ENCODE results near the gene DCLK1. TPM values are rescaled to one million over a fixed set of nuclear protein-coding genes. Genes with fewer than 3 reads are reported as not detected.

DCLK1 gene
- total and polyA plus RNA-seq, 9 donors: 42.0 to 109 (median 87.9) TPM

GRCh38 chr13:35770756-35771297 lies 360.4 kb downstream of the DCLK1 start:
- Histone ChIP-seq H3K4me1 (ENCODE audit: control insufficient read depth, insufficient read depth, low read length) (peaks cover 27% of the 10 kb centered on the region), H3K27me3 (ENCODE audit: control insufficient read depth, insufficient read depth, low read length) (no peaks in the 10 kb centered on the region), H3K9me3 (replicated peaks; ENCODE audit: control insufficient read depth, low read depth, low read length) (no peaks in the 10 kb centered on the region), H3K36me3 (ENCODE audit: control insufficient read depth, insufficient read depth, low read length) (peaks cover 6% of the 10 kb centered on the region), H3K27ac (ENCODE audit: low read length) (peak overlapping the region; percentile 54), H3K4me3 (ENCODE audit: low read length) (no peak overlapping the region)
- DNase-seq: peak; percentile 85
- no CpG with 5 or more reads among the region's 3 CpGs for WGBS (ENCODE audit: insufficient coverage)

DNA sequence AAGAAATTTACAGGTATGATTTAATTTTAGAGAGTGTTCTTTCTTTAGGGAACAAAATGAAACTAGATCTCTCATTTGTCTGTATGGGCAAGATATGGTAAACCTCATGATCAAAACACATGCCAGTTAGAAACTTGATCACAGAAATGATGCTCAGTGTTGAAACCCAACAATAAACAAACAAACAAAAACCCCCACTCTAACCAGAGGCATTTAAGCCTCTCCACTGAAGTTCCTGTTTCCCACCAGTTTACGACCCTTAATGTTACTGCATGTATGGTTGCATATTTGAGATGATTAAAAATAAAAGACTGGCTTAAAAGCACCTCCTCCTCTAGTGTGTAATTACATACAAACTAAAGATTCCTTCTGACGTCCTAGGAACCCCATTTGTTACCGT lies 361.4 kb downstream of the DCLK1 start:
- no peak overlapping the region for H3K4me3 ChIP-seq (ENCODE audit: low read length)
- peaks cover 6% of the 10 kb centered on the region for H3K36me3 ChIP-seq (ENCODE audit: control insufficient read depth, insufficient read depth, low read length)
- no peaks in the 10 kb centered on the region for H3K27me3 ChIP-seq (ENCODE audit: control insufficient read depth, insufficient read depth, low read length)
- H3K27ac ChIP-seq (ENCODE audit: low read length): peak overlapping the region; percentile 31
- no CpG with 5 or more reads among the region's 3 CpGs for WGBS (ENCODE audit: insufficient coverage)
- no peaks in the 10 kb centered on the region for H3K9me3 ChIP-seq (replicated peaks; ENCODE audit: control insufficient read depth, low read depth, low read length)
- no peak for DNase-seq
- peaks cover 35% of the 10 kb centered on the region for H3K4me1 ChIP-seq (ENCODE audit: control insufficient read depth, insufficient read depth, low read length)

DNA sequence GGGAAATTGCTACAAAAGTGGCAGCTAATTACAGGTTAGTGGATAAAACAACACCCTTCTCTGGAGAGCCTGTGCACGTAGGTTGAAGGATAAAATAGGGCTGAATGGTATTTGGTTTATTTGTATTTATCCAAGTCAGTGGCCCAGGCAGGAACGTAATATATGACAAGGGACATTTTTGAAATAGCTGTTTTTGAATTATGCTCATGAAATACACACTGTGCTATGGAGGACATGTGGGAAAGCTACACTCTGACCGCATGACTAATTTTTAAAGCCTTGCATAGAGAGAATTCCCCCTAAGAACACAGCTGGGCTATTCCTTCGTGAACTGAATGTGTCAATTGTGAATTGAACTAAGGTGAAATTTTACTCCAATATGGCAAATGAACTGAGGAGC lies 362.6 kb downstream of the DCLK1 start:
- H3K27me3 ChIP-seq (ENCODE audit: control insufficient read depth, insufficient read depth, low read length): no peaks in the 10 kb centered on the region
- peaks cover 5% of the 10 kb centered on the region for H3K36me3 ChIP-seq (ENCODE audit: control insufficient read depth, insufficient read depth, low read length)
- WGBS (ENCODE audit: insufficient coverage): 0% methylated on average over 2 of the region's 4 CpGs
- peak overlapping the region; percentile 73 for H3K27ac ChIP-seq (ENCODE audit: low read length)
- H3K4me1 ChIP-seq (ENCODE audit: control insufficient read depth, insufficient read depth, low read length): peaks cover 46% of the 10 kb centered on the region
- no peaks in the 10 kb centered on the region for H3K9me3 ChIP-seq (replicated peaks; ENCODE audit: control insufficient read depth, low read depth, low read length)
- peak; percentile 84 for DNase-seq
- no peak overlapping the region for H3K4me3 ChIP-seq (ENCODE audit: low read length)

- peaks cover 46% of the 10 kb centered on the region for H3K4me1 ChIP-seq (ENCODE audit: control insufficient read depth, insufficient read depth, low read length)
- WGBS (ENCODE audit: insufficient coverage): 25% methylated on average over 2 of the region's 4 CpGs
- H3K9me3 ChIP-seq (replicated peaks; ENCODE audit: control insufficient read depth, low read depth, low read length): no peaks in the 10 kb centered on the region
- H3K27ac ChIP-seq (ENCODE audit: low read length): peak overlapping the region; percentile 73
- no peak overlapping the region for H3K4me3 ChIP-seq (ENCODE audit: low read length)
- no peak for DNase-seq
- peaks cover 2% of the 10 kb centered on the region for H3K36me3 ChIP-seq (ENCODE audit: control insufficient read depth, insufficient read depth, low read length)
- no peaks in the 10 kb centered on the region for H3K27me3 ChIP-seq (ENCODE audit: control insufficient read depth, insufficient read depth, low read length)
Observed at GRCh38 chr13:35768073-35768472, 363.1 kb downstream of the DCLK1 start.

- peak; percentile 67 for DNase-seq
- Histone ChIP-seq H3K9me3 (replicated peaks; ENCODE audit: control insufficient read depth, low read depth, low read length) (no peaks in the 10 kb centered on the region), H3K36me3 (ENCODE audit: control insufficient read depth, insufficient read depth, low read length) (no peaks in the 10 kb centered on the region), H3K4me1 (ENCODE audit: control insufficient read depth, insufficient read depth, low read length) (peaks cover 46% of the 10 kb centered on the region), H3K4me3 (ENCODE audit: low read length) (no peak overlapping the region), H3K27me3 (ENCODE audit: control insufficient read depth, insufficient read depth, low read length) (no peaks in the 10 kb centered on the region), H3K27ac (ENCODE audit: low read length) (peak overlapping the region; percentile 73)
- WGBS (ENCODE audit: insufficient coverage): 90% methylated on average over 4 of the region's 6 CpGs
Observed at GRCh38 chr13:35767256-35767976, 363.8 kb downstream of the DCLK1 start.

DNA sequence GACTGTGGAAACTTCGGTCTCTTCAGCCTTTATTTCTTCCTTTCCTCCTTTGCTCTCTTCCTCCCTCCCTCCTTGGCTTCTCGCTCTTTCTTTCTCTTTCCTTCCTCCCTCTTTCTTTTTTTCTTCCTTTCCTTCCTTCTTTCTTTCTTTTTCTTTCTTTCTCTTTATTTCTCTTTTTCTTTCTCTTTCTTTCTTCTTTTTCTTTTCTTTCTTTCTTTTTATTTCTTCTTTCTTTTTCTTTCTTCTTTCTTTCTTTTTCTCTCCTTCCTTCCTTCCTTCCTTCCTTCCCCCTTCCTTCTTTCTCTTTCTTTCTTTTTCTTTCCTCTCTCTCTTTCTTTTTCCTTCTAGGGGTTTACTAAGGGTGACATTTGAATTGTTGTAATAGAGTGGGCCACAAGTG lies 364.5 kb downstream of the DCLK1 start:
- 91% methylated on average over 2 of the region's 2 CpGs for WGBS (ENCODE audit: insufficient coverage)
- H3K4me3 ChIP-seq (ENCODE audit: low read length): no peak overlapping the region

DNA sequence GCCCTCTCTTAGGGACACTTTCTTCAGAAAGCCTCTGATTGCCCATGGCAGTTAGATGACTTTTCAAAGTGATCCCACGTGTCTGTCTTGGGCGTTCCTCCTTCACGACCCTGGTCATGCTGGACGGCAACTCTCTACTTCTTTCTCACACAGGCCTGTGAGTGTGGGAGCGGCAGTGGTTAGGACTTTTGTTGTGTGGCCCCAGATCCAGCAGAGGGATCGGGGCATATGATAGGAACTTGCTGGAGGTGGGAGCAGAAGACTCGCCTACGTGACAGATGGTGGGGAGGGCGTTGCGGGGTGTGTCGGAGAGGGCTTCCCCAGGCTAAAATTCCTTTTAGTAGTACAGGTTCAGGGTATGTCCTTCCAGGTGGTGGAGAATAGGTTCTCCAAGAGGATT lies 365.2 kb downstream of the DCLK1 start:
- peak overlapping the region; percentile 72 for H3K27ac ChIP-seq (ENCODE audit: low read length)
- 97% methylated on average over 9 of the region's 11 CpGs for WGBS (ENCODE audit: insufficient coverage)
- no peaks in the 10 kb centered on the region for H3K27me3 ChIP-seq (ENCODE audit: control insufficient read depth, insufficient read depth, low read length)
- no peaks in the 10 kb centered on the region for H3K9me3 ChIP-seq (replicated peaks; ENCODE audit: control insufficient read depth, low read depth, low read length)
- no peaks in the 10 kb centered on the region for H3K36me3 ChIP-seq (ENCODE audit: control insufficient read depth, insufficient read depth, low read length)
- H3K4me1 ChIP-seq (ENCODE audit: control insufficient read depth, insufficient read depth, low read length): peaks cover 44% of the 10 kb centered on the region
- DNase-seq: no peak
- H3K4me3 ChIP-seq (ENCODE audit: low read length): no peak overlapping the region

More for the DNA sequence above, 364.5 kb downstream of the DCLK1 start:
- H3K36me3 ChIP-seq (ENCODE audit: control insufficient read depth, insufficient read depth, low read length): no peaks in the 10 kb centered on the region
- H3K27me3 ChIP-seq (ENCODE audit: control insufficient read depth, insufficient read depth, low read length): no peaks in the 10 kb centered on the region
- no peaks in the 10 kb centered on the region for H3K9me3 ChIP-seq (replicated peaks; ENCODE audit: control insufficient read depth, low read depth, low read length)
- H3K4me1 ChIP-seq (ENCODE audit: control insufficient read depth, insufficient read depth, low read length): peaks cover 43% of the 10 kb centered on the region
- H3K27ac ChIP-seq (ENCODE audit: low read length): no peak overlapping the region
- DNase-seq: no peak

- Histone ChIP-seq H3K4me1 (ENCODE audit: control insufficient read depth, insufficient read depth, low read length) (peaks cover 48% of the 10 kb centered on the region), H3K4me3 (ENCODE audit: low read length) (no peak overlapping the region), H3K9me3 (replicated peaks; ENCODE audit: control insufficient read depth, low read depth, low read length) (no peaks in the 10 kb centered on the region), H3K36me3 (ENCODE audit: control insufficient read depth, insufficient read depth, low read length) (no peaks in the 10 kb centered on the region), H3K27ac (ENCODE audit: low read length) (peak overlapping the region; percentile 72), H3K27me3 (ENCODE audit: control insufficient read depth, insufficient read depth, low read length) (no peaks in the 10 kb centered on the region)
- whole genome bisulfite sequencing (ENCODE audit: insufficient coverage): 20% methylated on average over 4 of the region's 5 CpGs
- DNase-seq: no peak
Observed at GRCh38 chr13:35765366-35765765, 365.8 kb downstream of the DCLK1 start.

- Histone ChIP-seq H3K9me3 (replicated peaks; ENCODE audit: control insufficient read depth, low read depth, low read length) (no peaks in the 10 kb centered on the region), H3K27ac (ENCODE audit: low read length) (peak overlapping the region; percentile 35), H3K36me3 (ENCODE audit: control insufficient read depth, insufficient read depth, low read length) (no peaks in the 10 kb centered on the region), H3K4me1 (ENCODE audit: control insufficient read depth, insufficient read depth, low read length) (peaks cover 50% of the 10 kb centered on the region), H3K27me3 (ENCODE audit: control insufficient read depth, insufficient read depth, low read length) (no peaks in the 10 kb centered on the region), H3K4me3 (ENCODE audit: low read length) (no peak overlapping the region)
- no peak for DNase-seq
- 29% methylated on average over 1 of the region's 4 CpGs for WGBS (ENCODE audit: insufficient coverage)
Observed at GRCh38 chr13:35764326-35765015, 366.7 kb downstream of the DCLK1 start.

GRCh38 chr13:35763782-35764123 lies 367.4 kb downstream of the DCLK1 start:
- no peaks in the 10 kb centered on the region for H3K36me3 ChIP-seq (ENCODE audit: control insufficient read depth, insufficient read depth, low read length)
- no peaks in the 10 kb centered on the region for H3K27me3 ChIP-seq (ENCODE audit: control insufficient read depth, insufficient read depth, low read length)
- peak overlapping the region; percentile 35 for H3K27ac ChIP-seq (ENCODE audit: low read length)
- H3K4me1 ChIP-seq (ENCODE audit: control insufficient read depth, insufficient read depth, low read length): peaks cover 50% of the 10 kb centered on the region
- no peak overlapping the region for H3K4me3 ChIP-seq (ENCODE audit: low read length)
- WGBS (ENCODE audit: insufficient coverage): 54% methylated on average over 6 of the region's 7 CpGs
- H3K9me3 ChIP-seq (replicated peaks; ENCODE audit: control insufficient read depth, low read depth, low read length): no peaks in the 10 kb centered on the region
- no peak for DNase-seq
